Measurements from ENCODE around the gene ENG.
"Not testable (repeated sequence)": the region's sequence is repeated elsewhere in the genome, so short reads cannot be mapped to it uniquely, and the experiment has no call there.

The ENG gene

GRCh38 chr9:127788337-127789011, 66.0 kb downstream of the ENG start:
- no peak for DNase-seq

DNA sequence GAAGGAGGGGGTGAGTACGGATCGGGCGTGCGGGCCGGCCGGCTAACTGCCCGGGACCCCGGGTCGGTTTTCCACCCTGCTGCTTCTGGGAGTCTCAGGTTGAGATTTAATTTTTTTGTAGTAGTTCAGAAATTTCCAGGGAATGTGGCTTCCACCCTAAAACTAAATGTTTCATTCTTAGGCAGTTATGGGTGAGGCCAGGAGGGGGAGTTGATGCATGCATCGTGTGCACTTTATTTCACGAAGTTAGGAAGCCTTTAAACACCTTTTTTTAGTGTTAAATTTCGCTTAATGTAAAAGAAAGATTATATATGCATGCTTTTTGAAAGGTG, 67.7 kb downstream of the ENG start:
- no peak for DNase-seq

- peak; percentile 94 for DNase-seq
These were observed 68.3 kb downstream of the ENG start, which contains the start of gene CDK9 for GRCh38 chr9:127785933-127786772. Gene CDK9, plus strand, starts transcription at chr9:127786034. Its CDS starts 115 bp downstream, at chr9:127786149.

GRCh38 chr9:127785023-127785932, 69.2 kb downstream of the ENG start:
- DNase-seq = peak; percentile 93

GRCh38 chr9:127783111-127784008, 71.1 kb downstream of the ENG start:
- DNase-seq = peak; percentile 88

GRCh38 chr9:127781806-127782205, 72.7 kb downstream of the ENG start:
- DNase-seq = no peak

DNA sequence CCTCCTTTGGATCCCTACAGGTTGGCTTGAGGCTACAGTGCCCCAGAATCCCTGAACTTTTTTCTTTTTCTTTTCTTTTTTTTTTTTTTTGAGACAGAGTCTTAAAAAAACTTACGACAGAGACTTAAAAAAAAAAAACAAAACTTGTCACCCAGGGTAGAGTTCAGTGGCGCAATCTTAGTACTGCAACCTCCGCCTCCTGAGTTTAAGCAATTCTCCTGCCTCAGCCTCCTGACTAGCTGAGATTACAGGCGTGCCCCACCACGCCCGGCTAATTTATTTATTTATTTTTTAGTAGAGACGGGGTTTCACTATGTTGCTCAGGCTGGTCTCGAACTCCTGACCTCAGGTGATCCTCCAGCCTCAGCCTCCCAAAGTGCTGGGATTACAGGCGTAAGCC, 73.5 kb downstream of the ENG start:
- DNase-seq = not testable (repeated sequence)

GRCh38 chr9:127780126-127780885, 74.2 kb downstream of the ENG start:
- DNase-seq = no peak

- DNase-seq = peak; percentile 73
These were observed 75.1 kb downstream of the ENG start for GRCh38 chr9:127779136-127779981.

DNA sequence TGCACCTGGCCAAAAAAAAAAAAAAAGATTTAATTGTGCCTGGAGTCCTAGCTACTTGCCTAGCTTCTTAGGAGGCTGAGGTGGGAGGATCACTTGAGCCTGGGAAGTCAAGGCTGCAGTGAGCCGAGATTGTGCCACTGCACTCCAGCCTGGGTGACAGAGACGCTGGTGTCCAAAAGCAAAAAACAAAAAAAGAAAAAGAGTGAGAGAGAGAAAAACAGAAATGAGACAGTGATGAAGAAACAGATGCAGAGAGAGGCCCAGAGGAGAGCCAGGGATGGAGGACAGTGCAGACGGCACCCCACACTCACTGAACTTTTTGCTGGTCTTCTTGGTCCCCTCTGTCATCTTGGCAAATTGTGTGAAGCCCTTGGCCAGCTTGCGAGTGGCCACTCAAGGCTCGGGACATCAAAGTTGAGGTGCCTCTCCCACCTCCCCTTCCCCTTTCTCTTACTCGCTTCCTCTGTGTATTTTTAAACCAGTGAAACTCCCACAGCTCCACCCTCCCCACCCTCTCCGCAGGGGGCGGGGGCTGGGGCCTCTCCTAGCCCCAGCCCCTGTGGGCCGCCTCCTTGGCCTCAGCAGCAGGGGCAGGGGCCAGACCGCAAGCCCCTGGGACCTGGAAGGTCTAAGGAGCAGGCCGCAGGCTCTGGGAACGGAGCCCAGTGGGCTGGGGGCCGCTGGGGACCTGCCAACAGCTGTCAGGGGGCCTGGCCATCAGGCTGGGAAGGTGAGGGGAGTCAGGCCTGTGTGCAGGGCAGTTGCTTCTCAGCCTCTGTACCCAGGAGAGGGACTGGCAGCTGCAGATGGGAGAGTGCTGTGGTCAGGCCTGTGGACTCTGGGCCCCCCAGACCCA, 76.0 kb downstream of the ENG start, which contains the start of gene SH2D3C:
Gene SH2D3C (minus strand): TSS at position 387 of the 856 bp plus-strand sequence. CDS start 39 bp downstream, at position 348.
- peak; percentile 56 for DNase-seq

DNA sequence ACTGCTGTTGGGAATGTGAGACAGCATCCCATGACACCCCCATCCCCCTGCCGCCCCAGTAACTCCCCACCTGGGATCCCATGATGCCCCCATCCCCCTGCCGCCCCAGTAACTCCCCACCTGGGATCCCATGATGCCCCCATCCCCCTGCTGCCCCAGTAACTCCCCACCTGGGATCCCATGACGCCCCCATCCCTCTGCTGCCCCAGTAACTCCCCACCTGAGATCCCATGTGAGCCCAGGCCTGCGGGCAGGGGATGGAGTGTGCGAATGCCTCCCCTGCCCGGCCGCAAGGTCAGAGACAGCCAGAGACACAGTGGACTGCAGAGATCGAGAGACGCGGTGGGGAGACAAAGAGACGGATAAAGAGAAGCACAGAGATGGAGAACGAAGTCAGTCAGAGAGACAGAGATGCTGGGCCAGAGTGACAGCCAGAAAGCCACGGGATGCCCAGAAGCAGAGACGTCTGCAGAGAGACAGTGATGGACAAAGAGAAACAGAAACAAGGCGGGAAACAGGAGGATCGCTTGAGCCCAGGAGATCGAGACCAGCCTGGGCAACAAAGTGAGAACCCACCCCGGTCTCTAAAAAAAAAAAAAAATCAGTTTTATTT, 77.0 kb downstream of the ENG start:
- no peak for DNase-seq

- DNase-seq = no peak
These were observed 77.6 kb downstream of the ENG start for GRCh38 chr9:127776924-127777289.

DNA sequence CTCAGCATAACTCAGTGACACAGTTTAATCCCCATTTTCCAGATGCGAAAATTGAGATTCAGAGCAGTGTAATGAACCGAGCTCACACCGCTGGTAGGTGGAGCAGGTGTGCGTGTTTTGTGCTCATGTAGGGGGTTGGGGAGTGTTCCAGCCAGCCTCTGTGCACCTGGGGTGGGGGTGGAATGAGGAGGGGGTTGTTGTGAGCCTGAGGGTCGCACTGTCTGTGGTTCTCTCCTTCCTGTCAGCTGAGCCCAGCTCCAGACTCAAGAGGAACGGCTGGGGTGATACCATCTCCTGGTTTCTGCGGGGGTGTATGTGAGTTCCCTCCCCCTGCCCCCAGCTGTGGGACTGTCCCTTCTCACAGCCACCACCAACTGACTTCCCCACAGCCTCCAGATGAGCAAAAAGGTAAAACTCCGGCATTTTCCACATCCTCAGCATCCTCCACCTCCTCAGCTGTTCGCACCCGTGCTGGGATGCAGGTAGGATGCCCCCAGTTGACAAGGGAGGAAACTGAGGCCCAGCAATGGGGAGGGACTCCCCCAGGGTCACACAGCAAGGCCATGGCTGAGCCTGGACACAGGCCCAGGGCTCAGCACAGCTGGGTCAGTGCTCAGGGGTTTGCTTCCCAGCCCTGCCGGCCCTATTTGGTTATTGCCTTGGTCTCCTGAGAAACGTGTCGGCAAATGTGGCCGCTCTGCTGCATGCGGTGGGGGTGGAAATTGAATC, 78.1 kb downstream of the ENG start:
- DNase-seq = peak; percentile 86

GRCh38 chr9:127773981-127774380, 80.5 kb downstream of the ENG start:
- DNase-seq = no peak

- DNase-seq = no peak
These were observed 81.2 kb downstream of the ENG start for GRCh38 chr9:127773272-127773671.

DNA sequence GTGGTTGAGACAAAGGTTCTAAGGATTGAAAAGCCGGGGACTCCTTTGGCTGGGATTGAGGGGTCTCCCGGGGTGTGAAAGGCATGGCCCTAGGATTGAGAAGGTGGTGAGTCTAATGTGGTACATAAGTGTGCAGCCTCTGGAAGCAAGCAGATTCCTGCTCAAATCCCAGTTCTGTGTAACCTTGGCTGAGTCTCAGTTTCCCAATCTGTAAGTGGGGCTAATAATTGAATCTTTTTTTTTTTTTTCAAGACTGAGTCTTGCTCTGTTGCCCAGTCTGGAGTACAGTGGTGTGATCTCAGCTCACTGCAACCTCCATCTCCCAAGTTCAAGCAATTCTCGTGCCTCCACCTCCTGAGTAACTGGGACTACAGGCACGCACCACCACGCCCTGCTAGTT, 81.9 kb downstream of the ENG start:
- DNase-seq = no peak

GRCh38 chr9:127771570-127772189, 82.8 kb downstream of the ENG start:
- DNase-seq = no peak

Measured in CD4-positive, alpha-beta T cell treated with Interleukin-12 subunit alpha and Interleukin-12 subunit beta, for 1 hour (primary cell).